Stimulated activated CD4-positive, alpha-beta T cell treated with anti-CD3 and anti-CD28 coated beads, Interleukin-1b, Interleukin-23, amount 100 ng/mL, for 1 hour (primary cell): Measurements from ENCODE around the gene COQ9.
"Not testable (repeated sequence)": the region's sequence is repeated elsewhere in the genome, so short reads cannot be mapped to it uniquely, and the experiment has no call there.

Source experiments
- DNase-seq, 2 donors: peaks; one replicate each; pipeline ENCODE4 v3.0.0-alpha.2; 2020; ENCODE audit warnings: low read depth in 2 of 2

Gene COQ9, protein sequence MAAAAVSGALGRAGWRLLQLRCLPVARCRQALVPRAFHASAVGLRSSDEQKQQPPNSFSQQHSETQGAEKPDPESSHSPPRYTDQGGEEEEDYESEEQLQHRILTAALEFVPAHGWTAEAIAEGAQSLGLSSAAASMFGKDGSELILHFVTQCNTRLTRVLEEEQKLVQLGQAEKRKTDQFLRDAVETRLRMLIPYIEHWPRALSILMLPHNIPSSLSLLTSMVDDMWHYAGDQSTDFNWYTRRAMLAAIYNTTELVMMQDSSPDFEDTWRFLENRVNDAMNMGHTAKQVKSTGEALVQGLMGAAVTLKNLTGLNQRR

DNA sequence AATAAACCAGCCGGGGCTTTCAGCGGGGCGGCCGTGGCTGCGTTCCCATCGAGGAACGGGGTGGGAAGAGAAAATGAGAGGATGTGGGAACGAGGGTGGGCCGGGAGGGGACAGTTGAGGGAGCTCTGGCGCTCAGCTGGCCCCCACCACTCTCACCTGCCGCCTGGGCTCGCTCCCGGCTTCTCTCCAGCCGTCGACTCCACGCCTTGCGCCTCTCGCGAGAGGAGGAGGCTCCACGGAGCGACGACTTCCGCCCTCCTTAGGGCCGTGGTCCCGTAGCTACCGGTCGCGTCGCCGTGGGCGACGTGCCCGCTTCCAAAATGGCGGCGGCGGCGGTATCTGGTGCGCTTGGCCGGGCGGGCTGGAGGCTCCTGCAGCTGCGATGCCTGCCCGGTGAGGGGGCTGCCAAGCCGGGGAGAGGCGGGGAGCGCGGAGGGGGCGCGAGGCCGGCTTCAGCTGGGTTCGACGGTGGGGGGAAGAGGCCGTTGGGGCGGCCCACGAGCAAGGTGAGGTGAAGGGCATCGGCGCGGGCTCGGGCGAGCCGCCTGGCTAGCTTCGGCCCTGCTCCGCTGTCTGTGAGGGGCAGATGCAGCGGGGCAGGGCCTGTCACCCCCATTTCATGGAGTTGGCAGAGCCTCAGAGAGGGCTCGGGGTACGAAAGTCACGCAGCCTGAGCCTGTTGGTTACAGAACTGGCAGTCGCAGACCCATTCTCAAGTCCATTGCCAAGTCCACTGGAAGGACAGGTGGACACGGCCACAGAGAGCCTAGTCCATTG lies at the start of gene COQ9, which contains the start of gene CIAPIN1:
TSS of gene COQ9 (plus strand) at position 294 of the 777 bp plus-strand sequence. CDS start at position 321, 27 bp downstream.
TSS of gene CIAPIN1 (minus strand) at position 200 of the 777 bp plus-strand sequence. CDS start 6,457 bp downstream, outside the sequence.
- DNase-seq, result peak; percentile 81 to 82

DNA sequence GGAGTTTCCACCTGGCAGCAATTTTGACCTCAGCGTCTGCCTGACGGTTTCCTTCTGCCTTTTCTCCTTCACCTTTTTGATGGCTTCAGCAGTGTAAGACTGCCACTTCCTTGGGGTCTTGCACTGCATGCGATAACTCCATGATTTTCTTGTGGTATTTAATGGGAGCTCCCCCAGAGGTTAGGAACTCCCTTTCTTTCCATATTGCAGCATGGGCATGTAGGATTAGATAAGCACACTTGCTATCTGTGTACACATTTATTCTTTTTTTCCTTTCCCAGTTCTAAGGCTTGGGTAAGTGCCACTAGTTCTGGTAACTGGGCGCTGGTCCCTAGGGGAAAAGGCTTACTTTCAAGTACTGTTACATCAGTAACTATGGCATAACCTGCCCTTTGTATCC lies 49.8 kb upstream of the COQ9 start:
- DNase-seq, result not testable (repeated sequence)

DNA sequence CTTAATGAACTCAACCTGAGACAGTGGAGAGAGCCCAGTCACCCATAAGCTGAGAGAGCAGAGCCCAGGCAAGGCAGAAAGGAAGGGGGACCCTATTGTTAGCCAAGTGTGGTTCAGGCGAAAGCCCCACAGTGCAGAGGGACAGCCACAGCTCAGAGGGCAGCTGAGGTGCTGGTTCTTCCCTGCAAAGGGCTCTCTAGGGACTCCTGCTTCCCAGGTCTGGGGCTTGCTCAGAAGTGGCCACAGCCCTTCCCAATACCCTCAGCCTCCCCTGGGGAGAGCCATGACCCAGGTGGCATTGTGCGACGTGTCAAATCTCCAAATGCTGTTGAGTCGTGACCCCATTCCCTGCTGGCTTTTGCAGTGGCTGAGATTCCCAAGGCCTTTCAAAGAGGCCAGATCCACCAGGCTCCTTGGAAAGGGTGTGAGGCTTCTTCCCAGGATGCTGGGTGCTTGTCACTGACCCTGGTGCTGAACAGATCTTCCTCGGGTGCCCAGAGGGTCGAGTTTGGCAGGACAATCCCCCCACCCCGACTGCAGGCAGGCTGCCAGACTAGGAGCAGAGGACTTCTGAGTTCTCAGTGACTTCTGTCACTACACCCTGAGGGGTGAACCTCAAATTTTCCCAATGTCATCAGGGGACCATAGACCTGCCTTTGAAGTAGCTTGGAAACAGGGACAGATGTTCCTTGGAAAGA lies 45.2 kb upstream of the COQ9 start:
- DNase-seq, result no peak

DNA sequence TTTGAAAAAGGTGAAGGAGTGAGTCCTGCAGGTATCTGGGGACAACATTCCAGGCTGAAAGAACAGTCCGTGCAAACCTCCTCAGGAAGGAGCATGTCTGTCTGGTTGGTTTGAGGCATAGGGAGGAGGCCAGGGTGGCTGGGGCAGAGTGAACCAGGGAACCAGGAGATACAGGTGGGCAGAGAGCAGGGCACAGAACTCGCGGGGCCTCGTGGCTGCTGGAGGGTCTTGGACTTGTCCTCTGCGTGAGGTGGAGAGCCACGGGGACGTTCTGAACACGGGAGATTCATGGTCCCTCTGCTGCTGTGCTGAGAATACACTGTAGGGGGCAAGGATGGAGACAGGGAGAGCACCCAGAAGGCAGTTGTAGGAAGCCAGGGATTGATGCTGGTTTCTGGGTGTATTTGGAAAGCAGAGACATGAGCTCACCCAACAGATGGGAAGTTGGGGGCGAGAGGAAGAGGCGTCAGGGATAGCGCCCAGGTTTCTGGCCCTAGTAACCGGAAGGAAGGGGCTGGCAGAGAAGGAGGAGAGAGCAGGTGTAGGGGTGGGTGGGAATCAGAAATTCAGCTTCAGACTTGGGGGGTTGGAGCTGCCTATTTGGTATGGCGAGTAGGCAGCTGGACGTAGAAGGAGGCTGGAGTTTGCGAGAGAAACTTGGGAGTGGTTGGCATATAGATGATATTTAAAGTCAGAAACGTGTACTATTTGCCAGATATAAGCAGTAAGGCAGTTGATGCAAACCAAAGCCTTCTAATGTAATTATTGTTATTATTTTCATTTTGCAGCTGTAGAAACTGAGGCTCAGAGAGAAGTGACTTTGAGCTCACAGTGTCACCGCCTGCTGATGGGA lies 43.1 kb upstream of the COQ9 start, which contains the start of gene CCL17:
TSS of gene CCL17 (plus strand) at position 803 of the 853 bp plus-strand sequence. CDS start 9,166 bp downstream, outside the sequence.
- DNase-seq, result no peak

DNA sequence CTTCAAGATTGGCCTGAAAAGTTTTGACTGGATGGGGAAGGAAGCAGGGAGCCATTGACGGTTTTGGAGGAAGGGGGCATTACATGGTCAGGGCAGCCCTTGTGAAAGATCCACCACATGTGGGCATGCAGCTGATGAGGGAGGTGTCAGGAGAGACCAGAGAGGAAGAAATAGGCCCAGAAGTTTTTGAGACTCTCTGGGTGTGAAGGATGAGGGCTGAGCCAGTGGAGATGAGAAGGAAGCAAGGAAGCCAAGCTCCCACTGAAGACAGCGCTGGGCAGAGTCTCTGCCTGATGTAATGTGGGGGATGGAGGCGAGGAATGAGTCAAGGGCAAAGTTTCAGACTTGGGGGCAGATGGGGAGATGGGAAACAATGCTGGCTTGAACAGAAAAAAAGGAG lies 42.2 kb upstream of the COQ9 start:
- DNase-seq, result no peak

DNA sequence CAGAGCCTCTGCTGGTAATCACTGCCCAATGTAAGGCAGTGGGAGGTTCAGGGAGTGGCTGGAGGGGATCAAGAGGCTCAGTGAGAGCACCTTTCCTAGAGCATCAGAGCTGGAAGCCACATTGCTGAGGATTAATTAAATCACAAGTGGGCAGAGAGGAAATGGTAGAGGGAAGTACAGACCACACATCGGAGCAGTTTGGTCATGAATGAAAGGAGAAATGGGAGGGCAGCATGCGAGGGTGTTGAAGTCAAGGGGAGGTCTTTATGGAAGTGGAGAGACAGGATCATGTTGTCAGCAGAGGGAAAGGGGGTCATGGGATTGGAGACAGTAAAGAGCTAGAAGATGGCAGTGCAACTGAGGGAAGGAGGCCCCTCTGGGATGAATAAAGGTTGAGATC lies 40.4 kb upstream of the COQ9 start:
- DNase-seq, result no peak

DNA sequence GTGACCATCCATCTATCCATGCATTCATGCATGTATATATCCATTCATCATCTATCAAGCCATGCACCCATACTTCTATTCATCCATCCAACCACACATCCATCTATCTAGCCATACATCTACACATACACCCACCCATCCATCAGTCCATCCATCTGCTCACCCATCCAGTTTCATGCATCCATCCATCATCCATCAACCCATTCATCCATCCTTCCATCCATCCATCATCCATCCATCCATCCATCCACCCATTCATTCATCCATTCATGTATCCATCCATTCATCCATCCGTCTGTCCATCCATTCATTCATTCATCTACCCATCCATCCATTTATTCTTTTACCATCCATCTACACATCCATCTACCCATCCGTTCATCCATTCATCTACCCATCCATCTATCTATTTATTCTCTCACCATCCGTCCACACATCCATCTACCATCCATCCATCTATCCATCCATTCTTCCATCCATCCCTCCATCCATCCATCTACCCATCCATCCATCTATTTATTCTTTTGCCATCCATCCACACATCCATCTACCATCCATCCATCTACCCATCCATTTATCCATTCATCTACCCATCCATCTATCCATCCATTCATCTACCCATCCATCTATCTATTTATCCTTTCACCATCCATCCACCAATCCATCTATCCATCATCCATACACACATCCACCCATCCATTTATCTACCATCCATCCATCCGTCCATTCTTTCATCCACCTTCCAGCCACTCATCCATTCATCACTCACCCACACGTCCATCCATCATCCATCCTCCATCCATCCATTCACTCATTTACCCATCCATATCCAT lies 39.5 kb upstream of the COQ9 start:
- no peak for DNase-seq

DNA sequence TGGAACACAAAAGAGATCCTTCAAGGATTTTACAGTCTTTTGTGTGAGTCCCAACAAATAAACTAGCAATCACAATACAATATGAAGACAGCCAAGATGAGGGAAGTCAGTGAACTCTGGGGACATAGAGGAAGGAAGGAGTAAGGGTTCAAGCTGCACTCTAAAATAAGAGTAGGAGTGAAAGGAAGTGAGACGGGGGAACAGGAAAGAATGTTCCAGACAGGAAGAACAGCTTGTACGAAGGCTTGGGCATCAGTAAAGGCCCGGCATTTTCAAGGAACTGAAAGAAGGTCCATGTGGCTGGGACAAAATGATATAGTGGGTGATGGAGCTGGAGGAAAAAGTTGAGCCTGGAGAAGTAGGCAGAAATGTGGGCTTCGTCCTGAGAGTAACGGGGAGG lies 38.2 kb upstream of the COQ9 start:
- DNase-seq, result no peak

DNA sequence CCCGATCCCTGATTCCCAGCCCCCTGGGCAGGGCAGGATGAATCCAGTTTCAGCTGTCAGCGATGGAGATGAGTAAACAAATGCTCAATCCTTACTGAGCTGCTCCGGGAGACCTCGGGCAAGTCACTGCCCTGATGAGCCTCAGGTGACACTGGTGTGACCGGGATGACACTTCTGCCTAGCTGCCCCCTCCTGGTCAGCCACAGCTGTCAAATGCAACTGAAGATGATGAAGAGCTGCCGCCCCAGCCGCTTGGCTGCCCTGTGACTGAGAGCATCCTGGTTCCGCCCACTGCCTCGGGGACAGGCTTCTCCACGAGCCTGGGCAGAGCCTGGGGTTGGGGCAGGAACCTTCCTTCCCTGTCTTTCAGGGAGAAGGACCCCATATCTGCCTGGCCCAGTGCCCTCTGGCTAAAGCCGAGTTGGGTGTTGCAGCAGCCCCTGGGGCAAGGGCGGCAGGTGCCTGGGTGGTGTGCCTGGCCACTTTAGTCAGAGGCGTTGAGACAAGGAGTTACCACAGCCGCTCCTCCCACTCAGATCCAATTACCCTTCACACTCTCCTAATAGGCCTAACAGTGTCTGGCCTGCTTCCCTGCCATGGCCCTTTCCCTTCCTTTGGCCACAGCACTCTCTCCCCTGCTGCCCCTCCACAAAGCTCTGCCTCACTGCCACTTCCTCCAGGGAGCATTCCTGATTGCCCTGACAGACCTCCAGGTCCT lies 37.2 kb upstream of the COQ9 start:
- no peak for DNase-seq

DNA sequence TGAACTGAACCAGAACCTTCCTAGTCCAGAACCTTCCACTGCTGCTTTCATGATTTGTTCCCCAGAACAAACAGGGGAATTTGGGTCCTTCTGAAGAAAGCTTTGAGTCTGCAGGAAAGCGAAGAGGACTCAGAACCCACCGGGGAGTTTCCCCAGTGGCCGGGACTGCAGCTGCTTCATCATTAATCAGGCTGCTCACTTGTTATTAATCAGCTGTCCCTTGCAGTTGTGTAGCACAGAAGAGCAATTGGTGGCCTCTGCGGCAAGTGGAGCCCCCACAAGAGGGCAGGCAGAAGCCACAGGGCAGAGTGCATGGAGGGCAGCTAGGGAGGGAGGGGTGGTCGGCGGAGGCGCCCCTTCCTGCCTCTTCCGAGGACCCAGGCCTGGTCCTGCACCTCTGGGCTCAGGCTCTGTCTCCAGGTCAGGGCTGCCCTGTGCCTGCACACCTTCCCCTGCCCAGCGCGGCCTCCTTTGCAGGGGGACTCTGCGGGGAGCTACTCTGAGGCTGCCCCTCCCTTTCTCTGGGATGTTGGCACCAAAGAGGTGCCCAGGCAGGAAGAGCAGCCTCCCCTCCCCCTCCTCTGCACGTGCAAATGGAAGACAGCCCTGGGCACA lies 35.8 kb upstream of the COQ9 start:
- DNase-seq, result no peak

DNA sequence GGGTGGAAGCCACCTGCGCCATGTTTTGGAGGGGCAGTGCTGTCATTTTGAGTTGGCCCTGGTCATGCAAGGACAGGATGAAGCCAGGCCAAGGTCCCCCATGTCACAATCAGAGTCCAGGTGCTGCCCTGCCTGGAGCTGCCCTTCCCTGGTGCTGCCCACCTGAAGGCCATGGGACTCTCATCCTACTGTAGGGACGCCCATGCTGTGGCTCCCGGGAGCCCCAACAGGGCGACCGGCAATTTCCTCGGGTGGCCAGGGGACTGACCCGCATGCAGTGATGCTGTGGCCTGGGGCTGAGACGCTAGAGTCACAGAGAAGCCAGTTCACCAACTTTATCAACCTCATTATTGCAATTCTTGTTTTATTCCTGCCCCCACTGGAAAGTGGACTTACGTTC lies 34.7 kb upstream of the COQ9 start:
- DNase-seq, result no peak

DNA sequence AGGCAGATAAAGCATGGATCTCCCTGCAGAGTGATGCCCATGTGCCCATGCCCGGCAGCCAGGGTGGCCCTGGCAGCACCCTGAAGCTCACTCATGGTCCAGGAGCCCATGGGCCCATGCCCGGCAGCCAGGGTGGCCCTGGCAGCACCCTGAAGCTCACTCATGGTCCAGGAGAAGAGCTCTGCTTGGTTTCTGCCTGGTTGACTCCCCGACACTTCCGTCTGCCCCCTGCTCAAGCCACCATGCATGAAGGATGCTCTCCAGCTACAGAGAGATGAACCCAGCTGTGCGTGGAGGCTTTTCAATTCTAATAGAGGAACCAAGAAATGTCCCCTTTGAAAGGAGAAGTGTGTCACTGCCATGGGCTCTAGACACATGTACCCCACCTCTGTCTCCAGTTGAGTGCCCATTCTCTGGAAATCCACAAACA lies 34.0 kb upstream of the COQ9 start:
- DNase-seq, result no peak

DNA sequence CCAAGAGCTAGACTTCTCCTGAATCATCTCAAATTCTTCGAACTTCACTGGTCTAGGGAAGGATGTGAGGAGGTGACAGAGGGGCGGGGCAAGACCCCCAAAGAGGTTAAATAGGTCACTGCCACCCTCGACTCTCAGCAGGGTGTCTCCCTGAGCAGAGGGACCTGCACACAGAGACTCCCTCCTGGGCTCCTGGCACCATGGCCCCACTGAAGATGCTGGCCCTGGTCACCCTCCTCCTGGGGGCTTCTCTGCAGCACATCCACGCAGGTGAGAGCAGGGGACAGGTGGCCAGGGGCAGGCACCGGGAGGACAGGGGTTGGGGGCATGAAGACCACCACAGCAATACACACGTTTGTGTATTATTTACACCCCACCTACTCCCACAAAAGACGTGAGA lies 33.5 kb upstream of the COQ9 start:
- no peak for DNase-seq

DNA sequence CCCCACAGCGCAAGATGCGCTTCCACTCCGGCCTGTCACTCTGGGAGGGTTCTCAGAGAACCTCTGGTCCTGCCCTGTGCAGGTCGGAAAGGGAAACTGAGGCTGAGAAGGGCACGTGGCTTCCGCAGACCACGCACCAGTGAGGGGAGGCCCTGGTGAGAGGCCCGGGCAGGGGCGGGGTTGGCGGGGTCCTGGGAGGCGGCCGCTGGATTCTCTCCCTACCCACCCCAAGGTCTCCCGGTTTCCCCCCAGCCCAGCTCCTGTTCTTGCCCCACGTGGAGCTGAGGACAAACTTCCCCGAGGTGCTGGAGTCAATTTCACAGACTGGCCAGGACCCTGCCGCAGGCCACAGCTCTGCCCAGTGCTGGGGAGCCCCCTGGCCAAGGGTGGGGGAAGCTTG lies 31.2 kb upstream of the COQ9 start:
- DNase-seq, result no peak

DNA sequence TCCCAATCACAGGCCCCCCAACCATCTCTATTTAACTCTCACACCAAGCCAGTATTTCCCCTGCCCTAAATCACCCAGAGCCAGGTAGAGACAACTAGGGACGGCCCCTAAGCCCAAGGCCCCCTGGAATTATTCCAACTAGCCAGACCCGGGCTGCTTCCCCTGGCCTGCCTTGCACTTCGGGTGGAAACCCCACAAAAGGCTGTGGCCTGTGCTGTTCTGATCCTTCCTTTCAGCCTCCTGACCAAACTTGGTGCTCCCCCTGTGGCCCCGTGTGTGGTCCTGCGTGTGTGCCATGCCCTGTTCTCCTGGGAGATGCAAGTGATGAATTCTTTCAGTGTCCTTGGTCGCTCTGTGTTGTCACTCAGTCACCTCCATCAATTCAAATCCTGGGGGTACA lies 27.8 kb upstream of the COQ9 start:
- DNase-seq, result no peak

DNA sequence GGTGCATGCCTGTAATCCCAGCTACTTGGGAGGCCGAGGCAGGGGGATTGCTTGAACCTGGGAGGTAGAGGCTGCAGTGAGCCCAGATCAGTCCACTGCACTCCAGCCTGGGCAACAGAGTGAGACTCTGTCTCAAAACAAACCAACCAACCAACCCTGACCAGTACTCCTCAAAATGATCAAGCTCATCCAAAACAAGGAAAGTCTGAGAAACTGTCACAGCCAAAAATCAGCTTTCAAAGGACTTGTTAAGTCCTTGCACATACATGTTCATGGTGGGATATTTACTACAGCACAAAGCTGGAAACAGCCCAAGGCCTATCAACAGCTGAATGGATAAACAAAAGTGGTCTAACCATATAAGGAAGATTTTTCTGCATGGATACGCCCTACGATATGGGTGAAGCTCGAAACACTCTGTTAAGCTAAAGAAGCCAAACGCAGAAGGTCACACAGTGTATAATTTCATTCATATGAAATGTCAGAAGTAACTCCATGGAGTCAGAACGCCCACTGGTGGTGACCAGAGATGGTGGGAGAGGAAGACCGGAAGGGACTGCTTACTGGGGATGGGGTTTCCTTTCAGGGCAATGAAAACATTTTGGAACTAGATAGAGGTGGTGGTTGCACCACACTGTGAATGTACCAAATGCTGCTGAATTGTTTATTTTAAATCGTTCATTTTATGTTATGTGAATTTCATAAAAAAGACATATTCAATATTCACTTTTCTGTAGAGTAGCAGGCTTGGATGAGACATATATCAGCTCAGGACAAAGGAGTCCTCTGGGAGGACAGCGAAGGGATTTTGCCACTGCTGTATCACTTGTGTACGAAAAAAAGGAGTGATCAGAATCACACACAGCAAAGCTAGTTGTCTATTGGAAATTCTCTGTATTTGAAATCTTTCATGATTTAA lies 25.0 kb upstream of the COQ9 start:
- DNase-seq, result no peak

DNA sequence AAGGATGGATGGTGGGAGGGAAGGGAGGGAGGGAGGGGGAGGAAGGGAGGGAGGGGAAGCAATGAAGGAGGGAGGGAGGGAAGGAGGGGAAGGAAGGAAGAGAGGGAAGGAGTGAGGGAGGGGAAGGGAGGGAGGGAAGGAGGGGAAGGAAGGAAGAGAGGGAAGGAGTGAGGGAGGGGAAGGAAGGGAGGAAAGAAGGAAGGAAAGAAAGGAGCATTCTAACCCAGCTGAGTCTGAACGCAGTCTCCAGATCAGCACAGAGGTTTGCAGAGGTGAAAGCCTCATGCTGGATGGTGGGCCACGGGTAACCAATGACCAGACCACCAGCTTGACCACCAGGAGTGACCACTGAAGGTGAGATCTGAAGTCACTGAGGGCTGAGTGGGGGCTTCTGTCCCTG lies 24.1 kb upstream of the COQ9 start:
- no peak for DNase-seq

DNA sequence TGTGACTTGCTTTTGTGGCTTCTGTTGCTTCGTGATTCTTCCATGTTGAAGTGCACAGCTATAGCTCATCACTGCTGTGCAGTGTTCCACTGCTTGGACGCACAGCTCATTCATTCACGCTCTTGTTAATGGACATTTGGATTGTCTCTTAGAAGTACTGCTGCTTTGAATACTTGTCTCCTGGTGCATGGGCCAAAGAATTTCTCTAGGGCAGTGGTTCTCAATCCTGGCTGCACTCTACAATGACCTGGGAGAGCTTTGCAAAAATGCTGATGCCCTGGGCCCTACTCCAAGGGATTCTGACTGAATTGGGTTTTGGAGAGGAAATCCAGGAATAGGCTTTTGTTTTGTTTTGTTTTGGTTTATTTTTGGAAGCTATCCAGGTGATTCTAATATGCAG lies 22.7 kb upstream of the COQ9 start:
- DNase-seq, result no peak
